Right ventricle myocardium inferior (tissue), 1 donor: ENCODE measurements around the gene RAPGEF4. TPM values are rescaled to one million over a fixed set of nuclear protein-coding genes. Genes with fewer than 3 reads are reported as not detected.
"Not testable (repeated sequence)": the region's sequence is repeated elsewhere in the genome, so short reads cannot be mapped to it uniquely, and the experiment has no call there.

ENCODE experiments used
- ATAC-seq: fragments of 200-7000 bp; cut with Tn5 transposase; one replicate; pipeline ENCODE4 v1.9.1; 2020; ENCODE audit warnings: mild to moderate bottlenecking, moderate library complexity
- DNase-seq: peaks from one replicate; pipeline ENCODE4 v3.0.0; 2021; ENCODE audit errors: missing footprints
- intact Hi-C: fragments of 100-400 bp; cut with DNase I; formaldehyde crosslinking; loops from one replicate; pipeline ENCODE4 v1.11.0; 2022
- total RNA-seq: library from RNA; stranded (reverse); fragmentation: NEBNext Ultra II Directional; extraction: Animal tissue kit (Norgen Biotek cat#: 25700); gene quantifications from one replicate; pipeline ENCODE4 v1.2.1, GENCODE V29; 2021
- donor health status: DM: no; HTN: yes; CAD: no; lungs with severe emphysema.

Gene RAPGEF4
- total RNA-seq, 1 donor from 2014 or later = 9.0 TPM

DNA sequence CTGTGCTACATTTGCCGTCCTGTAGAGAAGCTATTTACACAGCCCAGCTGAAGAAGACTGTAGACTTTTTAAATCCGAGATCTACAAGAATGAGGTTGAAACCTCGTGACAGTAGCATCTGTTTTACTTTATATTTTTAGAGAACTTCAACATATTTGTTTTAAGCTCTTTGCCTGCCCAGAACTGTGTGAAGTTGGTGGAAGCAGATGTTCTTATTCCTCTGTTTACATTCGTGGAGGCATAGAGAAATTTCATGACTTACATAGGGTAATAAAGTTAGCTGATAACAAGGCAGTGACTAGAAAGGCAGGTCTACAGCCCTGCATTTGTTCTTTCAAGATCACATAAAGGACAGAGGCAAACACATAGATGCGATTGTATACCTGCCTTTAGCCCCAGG lies 293.0 kb downstream of the RAPGEF4 start:
- intact Hi-C loops = loop anchor here (5.0 to 10.0 kb wide), 3 partner anchors 64 to 326 kb away; partner anchors contain the start of gene CDCA7
- ATAC-seq (no peak), DNase-seq (no peak)

DNA sequence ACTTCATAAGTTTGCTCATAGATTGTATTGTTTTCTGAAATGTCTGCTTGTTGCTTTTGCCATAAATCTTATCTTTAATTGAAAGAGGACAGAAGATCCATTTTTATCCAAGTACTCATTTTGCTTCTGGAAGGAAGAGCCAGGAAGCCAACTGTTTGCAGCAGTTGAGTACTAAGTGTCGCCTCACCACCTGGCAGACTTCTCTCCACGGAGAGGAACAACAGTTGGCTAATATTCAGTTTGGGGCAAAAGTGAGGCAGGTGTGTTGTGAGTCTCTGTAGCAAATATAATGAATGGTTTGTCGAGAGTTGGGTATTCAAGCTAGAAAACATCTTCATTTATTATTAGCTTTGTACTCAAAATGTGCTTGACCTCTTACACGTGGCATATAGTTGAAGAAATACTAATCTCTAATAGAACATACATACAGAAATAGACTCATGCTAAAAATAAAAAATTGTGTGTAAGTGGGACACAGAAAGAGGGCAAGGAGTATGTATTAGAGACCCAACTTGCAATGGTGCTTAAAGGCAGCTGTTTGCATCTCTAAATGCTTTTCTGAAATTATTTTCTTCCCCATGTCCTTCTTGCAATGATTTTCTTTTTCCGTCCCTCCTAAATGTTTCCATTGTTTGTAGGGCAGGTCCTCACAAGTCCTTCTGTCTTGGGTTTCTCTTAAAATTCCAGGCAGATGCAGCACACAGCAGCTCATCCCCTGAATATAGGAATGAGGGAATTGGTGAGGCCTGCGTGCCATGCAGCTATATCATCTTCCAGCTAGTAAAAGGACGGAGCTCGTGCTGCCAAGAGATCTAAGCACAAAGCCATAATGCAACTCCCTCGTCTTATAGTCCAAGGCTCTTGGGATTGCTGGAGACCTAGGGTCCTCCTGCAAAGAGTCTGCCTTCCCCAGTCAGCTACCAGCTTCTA lies 295.2 kb downstream of the RAPGEF4 start:
- intact Hi-C loops = no loop called here
- DNase-seq = no peak
- ATAC-seq = no peak

DNA sequence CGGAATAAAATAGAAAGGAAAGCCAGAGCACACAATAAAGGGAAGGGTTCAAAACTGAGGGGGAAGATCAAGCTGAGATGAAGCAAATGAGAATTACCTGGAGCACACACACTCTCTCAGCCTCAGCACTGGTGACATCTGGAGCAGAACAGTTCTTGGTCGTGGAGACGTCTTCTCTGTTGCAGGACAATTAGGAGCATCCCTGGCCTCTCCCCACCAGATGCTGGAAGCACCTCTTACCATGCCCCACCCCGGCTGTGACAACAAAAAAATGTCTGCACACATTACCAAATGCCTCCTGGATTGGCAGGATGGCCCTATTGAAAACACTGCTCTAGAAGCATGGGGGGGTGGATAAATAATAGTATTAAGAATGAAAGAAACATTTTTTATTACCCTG lies 296.4 kb downstream of the RAPGEF4 start:
- intact Hi-C loops = no loop called here
- no peak for ATAC-seq

DNA sequence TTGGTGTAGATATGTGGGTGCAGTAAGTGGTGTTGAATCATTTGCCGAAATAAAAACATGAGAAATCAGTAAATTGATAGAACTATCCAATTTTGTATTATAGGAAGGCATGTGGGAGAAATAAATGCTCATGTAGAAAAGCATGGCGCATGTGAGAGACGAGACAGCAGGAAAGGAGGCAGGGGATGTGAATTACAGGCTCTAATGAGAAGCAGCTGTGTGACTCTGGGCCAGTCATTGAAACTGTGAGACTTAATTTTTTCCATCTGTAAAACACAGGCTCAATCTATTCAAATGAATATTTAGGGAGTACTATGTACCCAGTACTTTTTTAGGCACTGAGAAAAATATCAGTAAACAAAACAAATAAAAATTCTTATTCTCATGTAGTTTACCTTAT lies 297.4 kb downstream of the RAPGEF4 start:
- DNase-seq = no peak
- intact Hi-C loops = no loop called here
- ATAC-seq = no peak

More for the DNA sequence above, 296.4 kb downstream of the RAPGEF4 start:
- DNase-seq = peak; percentile 53

DNA sequence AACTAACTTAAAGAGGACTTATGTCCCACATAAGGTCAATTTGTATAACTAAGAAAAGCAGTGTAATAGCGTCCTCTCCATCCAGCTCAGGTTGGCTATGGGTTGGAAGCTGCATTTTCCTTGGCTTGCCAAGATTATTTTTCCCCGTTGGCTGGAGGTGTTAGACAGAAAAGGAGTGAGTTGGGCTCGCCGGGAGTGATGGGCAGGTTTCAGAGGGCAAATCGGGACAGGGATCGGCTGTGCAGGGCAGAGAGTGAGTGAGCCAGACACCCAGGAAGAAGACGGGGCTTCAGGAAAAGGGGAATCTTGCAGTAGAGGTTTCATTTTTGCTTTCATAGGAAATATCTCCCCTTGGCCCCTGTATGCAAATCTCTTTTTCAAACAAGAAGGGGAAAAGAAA lies 298.5 kb downstream of the RAPGEF4 start:
- no peak for ATAC-seq
- intact Hi-C loops = no loop called here
- no peak for DNase-seq

DNA sequence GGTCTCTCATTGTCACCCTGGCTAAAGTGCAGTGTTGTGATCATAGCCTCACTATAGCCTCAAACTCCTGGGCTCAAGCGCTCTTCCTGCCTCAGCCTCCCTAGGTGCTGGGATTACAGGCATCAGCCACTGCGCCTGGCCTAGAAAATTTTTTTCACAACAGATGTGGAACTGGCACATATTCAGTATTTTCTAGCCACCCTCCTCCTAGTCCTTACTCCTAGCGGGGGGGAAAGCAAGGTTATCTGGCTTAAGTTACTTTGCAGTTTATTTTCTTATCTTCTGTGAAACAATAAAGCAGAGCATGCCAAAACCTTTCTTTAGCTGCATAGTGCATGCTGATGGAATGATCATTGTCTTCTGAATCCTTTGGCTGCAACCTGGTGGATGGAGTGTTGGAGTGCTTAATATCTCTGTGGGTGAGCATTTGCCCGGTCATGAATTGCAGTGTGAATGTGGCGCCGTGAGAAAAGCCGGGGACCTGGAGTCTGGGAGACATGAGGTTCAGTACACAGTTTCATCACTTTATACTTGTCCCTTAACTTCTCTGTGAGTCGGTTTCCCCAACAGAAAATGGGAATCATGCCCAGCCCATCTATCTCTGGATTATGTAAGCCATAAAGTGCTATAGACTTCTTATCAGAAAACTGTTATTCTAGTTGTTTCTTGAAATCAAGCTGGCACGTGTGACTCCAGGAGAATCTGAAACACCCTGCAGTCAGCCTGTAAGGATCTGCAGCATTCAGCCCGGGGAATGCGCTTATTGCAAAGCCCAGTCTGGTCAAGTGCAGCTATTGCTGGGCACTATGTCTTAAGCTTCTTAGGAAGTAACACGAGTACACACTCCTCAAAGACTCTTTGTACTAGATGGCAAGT lies 301.8 kb downstream of the RAPGEF4 start:
- ATAC-seq = peak; percentile 85
- DNase-seq = no peak
- intact Hi-C loops = loop anchor here (2.0 kb wide), 1 partner anchor 39 kb away; no protein-coding TSS in a partner anchor

DNA sequence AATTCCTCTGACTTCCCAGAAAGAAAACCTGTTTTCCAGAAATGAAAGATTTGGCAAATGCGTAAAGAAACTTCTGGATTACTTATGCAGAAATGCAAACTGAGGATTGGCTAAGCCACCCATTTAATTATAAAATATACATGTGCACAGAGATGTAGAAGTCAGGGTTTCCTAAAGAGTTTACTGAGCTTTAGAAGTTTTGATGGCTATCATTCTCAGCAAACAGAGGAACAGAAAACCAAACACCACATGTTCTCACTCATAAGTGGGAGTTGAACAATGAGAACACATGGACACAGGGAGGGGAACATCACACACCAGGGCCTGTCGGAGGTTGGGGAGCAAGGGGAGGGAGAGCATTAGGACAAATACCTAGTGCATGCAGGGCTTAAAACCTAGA lies 302.6 kb downstream of the RAPGEF4 start:
- ATAC-seq, DNase-seq, intact Hi-C loops: not testable (repeated sequence)

DNA sequence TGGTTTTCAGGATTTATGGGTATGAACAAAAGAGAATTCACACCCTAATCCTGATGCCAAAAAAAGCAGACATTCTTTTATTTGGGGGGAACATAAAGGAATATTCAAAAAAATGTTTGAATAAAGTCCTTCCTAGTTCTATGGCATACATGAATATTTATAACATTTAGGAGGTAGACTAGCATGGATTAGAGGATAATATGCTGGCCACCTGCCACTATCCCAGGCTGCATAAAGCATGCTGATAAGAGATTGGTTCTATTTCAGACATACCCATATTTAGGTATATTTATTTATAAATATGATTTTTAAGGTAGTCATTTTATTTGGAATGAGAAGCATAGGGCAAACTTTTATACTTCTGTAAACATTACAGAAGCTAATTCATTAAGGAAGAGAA lies 305.1 kb downstream of the RAPGEF4 start:
- intact Hi-C loops = no loop called here
- DNase-seq = no peak

DNA sequence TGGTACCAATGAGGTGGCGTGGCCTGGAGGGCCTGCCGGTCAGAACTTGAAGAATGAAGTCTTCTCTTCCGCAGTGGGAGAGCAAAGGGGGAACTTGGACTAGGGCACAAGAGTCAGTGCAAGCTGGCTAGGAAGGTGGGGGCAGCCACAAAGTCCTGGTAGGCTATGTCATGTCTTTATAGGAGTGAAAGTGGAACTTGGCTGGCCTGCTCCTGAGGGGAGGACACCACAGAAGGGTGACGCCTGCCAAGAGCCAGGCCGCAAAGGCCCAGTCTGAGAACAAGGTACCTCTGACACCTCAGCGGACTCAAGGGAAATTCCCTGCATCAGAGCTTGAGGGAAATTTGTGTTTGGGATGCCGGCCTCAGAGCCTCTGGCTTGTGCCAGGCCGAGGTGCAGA lies 307.8 kb downstream of the RAPGEF4 start:
- DNase-seq = no peak
- intact Hi-C loops = no loop called here

More for the DNA sequence above, 305.1 kb downstream of the RAPGEF4 start:
- ATAC-seq = no peak

DNA sequence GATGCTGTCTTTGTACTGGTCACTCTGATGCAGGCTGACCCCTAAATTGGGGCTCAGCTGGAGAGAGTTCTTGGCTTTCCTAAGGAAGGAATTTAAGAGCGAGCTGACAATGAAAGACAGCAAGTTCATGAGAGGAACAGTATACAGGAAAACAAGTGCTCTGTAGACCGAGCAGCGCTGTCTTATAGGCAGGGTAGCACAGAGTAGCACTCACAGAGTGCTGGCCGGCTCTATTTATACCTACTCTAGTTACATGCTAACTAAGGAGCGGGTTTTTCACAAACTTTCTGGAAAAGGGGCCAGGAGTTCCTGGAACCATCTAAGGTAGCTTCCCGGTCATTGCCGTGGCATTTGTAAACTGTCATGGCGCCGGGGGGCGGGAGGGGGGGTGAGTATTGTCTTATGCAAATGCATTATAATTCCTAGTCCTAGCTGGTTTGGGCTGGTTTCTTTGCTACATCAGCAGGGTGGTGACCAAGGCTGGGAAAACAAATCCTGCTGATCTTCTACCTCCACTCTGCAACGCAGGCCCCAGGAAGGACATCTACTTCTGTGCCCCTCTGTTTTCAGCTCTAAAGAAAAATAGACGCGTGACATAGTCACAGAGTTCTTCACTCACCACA lies 308.4 kb downstream of the RAPGEF4 start:
- peak; percentile 4 for ATAC-seq
- intact Hi-C loops = no loop called here

More for the DNA sequence above, 307.8 kb downstream of the RAPGEF4 start:
- ATAC-seq = peak; percentile 69

DNA sequence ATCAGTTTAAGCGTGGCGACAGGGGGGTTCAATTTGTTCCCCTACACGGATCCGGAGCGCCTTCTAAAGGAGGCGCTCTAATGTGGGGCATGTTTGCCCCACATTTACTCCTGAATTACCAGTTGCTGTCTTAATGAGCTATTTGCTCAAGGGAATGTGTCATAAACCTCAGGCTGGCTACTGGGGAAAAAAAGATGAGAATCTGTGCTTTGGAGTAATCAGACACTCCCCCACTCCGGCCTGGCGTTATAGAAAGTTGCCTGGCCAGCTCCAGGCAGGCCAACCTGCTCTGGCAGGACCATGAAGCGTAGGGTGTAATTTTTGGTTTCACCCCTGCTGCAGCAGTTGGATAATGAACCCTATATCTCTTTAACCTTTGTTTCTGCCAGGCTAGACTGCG lies 309.0 kb downstream of the RAPGEF4 start:
- intact Hi-C loops = no loop called here
- DNase-seq (no peak), ATAC-seq (no peak)

More for the DNA sequence above, 308.4 kb downstream of the RAPGEF4 start:
- no peak for DNase-seq

DNA sequence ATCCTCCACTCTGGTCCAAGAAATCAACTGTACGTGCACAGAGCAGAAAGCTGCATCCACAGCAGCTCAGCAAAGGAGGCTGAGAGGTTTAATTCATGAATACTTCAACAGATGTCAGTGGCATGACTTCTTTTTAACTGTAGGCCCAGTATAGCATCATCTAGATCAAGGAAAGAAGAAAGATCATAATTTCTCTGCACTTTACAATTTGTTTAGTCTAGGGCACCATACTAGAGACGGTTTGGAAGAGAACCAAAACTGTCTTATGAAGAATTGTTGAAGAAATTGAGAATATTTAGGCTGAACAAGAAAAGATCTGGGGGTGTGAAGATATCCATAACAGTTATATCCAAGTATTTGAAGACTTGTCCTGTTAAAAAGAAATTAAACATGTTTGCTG lies 309.5 kb downstream of the RAPGEF4 start:
- intact Hi-C loops = no loop called here
- ATAC-seq = no peak

DNA sequence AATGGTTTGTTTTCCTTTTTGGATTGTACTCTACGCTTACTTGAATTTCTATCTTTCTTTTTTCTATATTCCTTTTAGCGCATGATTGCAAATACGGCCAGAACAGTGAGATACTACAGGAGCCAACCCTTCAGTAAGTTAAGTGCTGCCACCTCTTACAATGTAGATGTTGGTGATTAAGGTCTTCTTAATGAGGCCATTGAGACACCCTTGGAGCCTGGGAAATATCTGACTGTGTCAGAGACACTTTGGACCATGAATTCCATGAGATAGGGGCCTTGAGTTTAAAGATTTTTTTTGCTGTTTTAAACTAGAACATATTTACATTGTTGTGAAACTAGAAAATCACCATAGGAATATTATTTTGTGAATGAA lies 312.9 kb downstream of the RAPGEF4 start:
- intact Hi-C loops = no loop called here
- peak; percentile 15 for ATAC-seq
- no peak for DNase-seq

More for the DNA sequence above, 309.5 kb downstream of the RAPGEF4 start:
- no peak for DNase-seq

DNA sequence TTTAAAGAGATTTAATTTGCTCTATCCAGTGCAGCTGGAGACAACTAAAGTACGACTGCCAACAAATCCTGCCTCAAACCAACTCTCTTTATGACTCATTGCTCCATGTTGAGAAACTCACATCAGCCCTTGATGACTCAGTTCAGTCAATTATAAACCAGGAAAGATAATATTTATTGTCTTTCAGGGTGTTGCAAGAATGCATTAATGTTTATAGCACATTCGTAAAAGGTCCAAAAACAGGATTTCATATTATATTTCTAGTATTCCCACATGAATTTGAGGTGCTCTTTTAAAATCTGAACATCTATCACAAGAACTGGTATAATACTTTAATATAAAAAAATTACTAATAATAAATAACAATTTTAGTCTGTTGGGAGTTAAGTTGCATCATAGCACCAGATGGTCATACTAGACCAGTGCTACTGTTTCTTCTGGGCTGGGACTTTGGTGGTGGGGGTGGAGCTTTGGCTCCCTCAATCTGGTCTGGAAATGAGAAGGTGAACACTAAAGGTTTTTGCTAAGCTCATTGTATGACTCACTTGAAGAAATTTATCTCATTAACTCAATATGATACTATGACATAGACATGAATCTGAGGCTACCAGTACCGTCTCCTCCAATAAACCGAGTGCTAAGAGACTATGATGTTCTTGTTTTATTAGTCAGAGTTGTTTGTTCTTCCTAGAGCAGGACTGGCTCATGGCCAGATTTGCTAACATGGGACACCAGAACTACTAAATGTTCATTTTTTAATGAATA lies 313.4 kb downstream of the RAPGEF4 start:
- ATAC-seq = peak; percentile 96
- intact Hi-C loops = no loop called here
- DNase-seq = no peak

DNA sequence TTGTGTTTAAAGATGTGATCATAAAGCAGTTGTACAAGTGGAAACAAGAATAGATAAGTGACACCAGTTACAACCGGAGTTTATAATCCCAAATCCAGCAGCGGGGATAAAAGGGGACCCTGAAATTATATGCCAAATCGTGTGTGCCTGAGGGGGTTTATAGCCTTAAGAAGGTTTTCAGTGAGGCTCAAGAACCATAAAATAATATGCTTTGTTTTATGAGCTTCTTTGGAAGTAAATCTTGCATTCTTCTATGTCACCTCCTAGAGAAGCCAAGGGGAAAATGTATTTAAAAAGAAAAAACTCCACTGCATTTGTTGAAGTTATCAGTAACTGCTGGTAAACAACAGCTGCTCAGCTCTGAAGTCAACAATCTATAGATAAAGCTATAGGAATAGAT lies 314.2 kb downstream of the RAPGEF4 start:
- intact Hi-C loops = loop anchor here (2.0 kb wide), 1 partner anchor 17 kb away; no protein-coding TSS in a partner anchor
- ATAC-seq (no peak), DNase-seq (no peak)

DNA sequence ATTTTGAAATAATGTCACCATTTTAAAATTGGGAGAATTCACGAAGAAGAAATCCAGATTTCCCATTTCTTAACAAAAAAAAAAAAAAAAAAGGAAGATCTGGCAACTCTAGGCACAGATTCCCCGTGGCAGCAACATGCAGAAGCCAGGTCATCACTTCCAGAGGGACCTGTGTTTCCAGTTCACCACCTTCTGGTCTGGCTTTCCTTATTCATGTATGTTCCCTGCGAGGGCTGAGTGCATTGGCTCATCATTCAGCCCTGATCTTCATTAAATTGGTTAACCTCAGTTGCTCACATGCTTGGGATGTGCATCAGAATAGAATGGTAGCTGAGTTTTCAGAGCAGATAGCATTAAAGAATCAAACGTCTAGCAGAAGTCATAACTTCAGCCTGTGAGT lies 315.0 kb downstream of the RAPGEF4 start:
- ATAC-seq = no peak
- intact Hi-C loops = loop anchor here (2.0 kb wide), 1 partner anchor 16 kb away; no protein-coding TSS in a partner anchor
- no peak for DNase-seq

DNA sequence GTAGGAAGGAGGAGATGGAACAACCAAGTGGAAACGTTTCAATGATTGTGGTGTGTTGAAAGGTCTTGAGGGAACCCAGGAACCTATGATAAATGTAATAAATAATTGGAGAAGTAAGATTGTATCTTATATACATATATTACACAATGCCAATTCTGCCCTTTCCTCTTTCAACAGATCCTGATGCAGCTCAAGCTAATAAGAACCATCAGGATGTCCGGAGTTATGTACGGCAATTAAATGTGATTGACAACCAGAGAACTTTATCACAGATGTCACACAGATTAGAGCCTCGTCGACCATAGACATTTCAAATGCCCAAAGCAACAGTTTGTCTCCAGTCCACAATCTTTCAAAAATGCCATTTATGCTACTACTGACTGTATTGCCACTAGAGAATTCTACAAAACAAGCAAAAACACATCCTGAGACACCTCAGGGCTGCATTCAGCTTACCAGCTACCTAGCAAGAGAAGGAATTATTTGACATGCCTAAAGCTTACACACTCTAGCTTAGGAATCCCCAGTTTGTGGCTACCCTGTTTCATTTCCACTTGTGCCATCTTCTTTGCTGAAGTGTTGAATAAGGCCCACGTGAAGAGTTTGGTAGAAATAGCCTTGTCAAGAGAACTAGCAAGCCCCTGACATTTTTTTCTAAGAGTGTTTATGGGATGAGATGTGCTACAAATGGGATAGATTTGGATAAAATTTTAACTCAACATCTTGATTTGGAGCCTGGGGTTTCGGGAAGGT lies 316.0 kb downstream of the RAPGEF4 start:
- no peak for ATAC-seq
- intact Hi-C loops = loop anchor here (2.0 kb wide), 1 partner anchor 15 kb away; no protein-coding TSS in a partner anchor
- DNase-seq = no peak
